Kidney epithelial cell (primary cell): ENCODE results near the gene BIN2. TPM values are rescaled to one million over a fixed set of nuclear protein-coding genes. Genes with fewer than 3 reads are reported as not detected.

Source experiments
- DNase-seq: peaks from one replicate; pipeline ENCODE4 v3.0.0-alpha.2; 2010; ENCODE audit warnings: low read depth
- H3K27me3 ChIP-seq: 2 replicates; pipeline ENCODE4 v1.6.0; 2011; ENCODE audit warnings: low read length; ENCODE audit not compliant: control insufficient read depth, insufficient read depth
- H3K36me3 ChIP-seq: 2 replicates; pipeline ENCODE4 v1.5.1; 2011; ENCODE audit warnings: low read length; ENCODE audit not compliant: control insufficient read depth, insufficient read depth
- H3K4me3 ChIP-seq: 2 replicates; pipeline ENCODE4 v1.5.1; 2011; ENCODE audit warnings: low read depth, mild to moderate bottlenecking, control low read depth, low read length
- total RNA-seq: library from RNA; depleted of rRNA; stranded (reverse); fragments of >200 nt; gene quantifications from 2 replicates; pipeline ENCODE4 v1.2.3, GENCODE V29; 2015
- TF ChIP-seq, protein P1 (sequence below): IDR thresholded peaks from 2 replicates; pipeline ENCODE4 v1.5.1; 2011; ENCODE audit warnings: mild to moderate bottlenecking, moderate library complexity, low read length, control low read depth, inconsistent platforms; ENCODE audit not compliant: insufficient read depth, poor library complexity, severe bottlenecking

The BIN2 gene
- total RNA-seq, 1 donor from 2014 or later = not detected

DNA sequence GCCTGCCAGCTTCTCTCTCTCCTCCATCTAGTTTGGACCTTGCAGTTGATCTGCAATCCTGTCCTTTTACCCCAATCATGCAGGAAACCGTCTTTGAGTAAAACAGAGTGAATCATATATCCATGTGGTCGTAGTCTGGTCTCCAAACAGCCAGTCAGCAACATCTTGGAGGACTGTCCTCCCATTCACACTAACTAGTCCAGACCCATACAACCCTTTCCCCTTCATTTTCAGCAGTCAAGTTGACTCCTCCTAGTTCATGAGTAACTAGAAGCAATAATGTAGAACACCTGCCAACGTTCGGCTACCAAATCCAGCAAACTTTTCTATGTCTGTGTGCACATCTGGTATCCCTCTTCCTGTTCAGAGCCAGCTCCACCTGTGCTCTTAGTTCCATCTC is 10.8 kb upstream of the BIN2 start:
- no peak overlapping the region for H3K4me3 ChIP-seq
- no peaks in the 10 kb centered on the region for H3K27me3 ChIP-seq
- TF ChIP-seq, protein P1, sequence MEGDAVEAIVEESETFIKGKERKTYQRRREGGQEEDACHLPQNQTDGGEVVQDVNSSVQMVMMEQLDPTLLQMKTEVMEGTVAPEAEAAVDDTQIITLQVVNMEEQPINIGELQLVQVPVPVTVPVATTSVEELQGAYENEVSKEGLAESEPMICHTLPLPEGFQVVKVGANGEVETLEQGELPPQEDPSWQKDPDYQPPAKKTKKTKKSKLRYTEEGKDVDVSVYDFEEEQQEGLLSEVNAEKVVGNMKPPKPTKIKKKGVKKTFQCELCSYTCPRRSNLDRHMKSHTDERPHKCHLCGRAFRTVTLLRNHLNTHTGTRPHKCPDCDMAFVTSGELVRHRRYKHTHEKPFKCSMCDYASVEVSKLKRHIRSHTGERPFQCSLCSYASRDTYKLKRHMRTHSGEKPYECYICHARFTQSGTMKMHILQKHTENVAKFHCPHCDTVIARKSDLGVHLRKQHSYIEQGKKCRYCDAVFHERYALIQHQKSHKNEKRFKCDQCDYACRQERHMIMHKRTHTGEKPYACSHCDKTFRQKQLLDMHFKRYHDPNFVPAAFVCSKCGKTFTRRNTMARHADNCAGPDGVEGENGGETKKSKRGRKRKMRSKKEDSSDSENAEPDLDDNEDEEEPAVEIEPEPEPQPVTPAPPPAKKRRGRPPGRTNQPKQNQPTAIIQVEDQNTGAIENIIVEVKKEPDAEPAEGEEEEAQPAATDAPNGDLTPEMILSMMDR = no peak
- no peak for DNase-seq
- no peaks in the 10 kb centered on the region for H3K36me3 ChIP-seq

DNA sequence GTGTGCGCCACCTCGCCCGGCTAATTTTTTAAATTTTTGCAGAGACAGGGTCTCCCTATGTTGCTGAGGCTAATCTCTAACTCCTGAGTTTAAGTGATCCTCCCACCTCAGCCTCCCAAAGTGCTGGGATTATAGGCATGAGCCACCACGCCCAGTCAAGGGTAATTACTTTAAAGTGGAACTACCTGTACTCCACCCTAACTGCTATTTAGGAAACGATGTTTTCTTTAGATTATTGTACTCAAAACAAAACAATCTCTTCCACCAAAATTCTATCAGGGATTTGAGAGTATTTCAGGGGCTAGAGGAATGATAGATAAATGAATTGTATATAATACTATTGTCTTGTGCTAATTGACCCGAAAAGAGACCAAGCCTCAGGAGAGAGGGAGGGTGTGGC is 9.6 kb upstream of the BIN2 start:
- no peaks in the 10 kb centered on the region for H3K27me3 ChIP-seq
- no peak overlapping the region for H3K4me3 ChIP-seq
- TF ChIP-seq, protein P1 = no peak
- H3K36me3 ChIP-seq = no peaks in the 10 kb centered on the region
- no peak for DNase-seq

DNA sequence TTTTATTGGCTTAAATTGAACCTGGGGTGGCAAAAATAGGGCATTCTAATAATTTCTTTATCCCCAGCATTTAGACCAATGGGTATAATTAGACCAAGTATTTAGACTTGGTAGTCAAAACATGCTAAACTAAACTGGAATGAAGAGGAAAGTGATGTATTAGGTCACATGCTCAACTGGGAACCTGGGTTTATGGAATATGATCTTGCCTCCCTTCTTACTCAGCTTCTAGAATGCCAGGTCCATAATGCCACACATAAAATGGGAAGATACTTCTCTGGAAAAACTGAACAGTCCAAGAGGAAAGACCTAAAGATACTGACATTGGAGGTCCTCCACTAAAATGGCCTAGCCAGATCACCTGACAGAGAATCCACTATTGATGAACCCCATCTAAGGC is 6.2 kb upstream of the BIN2 start:
- Histone ChIP-seq H3K4me3 (no peak overlapping the region), H3K36me3 (no peaks in the 10 kb centered on the region), H3K27me3 (no peaks in the 10 kb centered on the region)
- no peak for DNase-seq
- TF ChIP-seq, protein P1 = no peak

DNA sequence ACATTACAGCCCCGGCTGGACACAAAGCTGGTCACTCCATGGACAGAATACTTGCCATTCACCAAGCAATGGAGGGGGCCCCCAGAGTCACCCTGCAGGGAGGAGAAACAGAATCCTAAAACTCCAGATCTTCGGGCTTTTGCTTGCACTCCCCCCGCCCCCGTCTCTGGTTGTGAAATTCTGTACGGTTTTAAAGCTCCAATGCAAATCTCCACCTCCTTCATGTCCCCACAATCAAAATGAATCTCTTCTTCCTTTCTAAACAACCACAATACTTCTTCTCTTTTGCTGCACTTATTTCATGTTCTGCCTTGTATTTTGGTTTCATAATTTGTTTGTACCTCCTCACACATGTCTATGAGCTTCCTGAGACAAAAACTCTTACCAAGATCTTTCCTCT is 5.8 kb upstream of the BIN2 start:
- Histone ChIP-seq H3K36me3 (no peaks in the 10 kb centered on the region), H3K4me3 (no peak overlapping the region), H3K27me3 (no peaks in the 10 kb centered on the region)
- TF ChIP-seq, protein P1 = no peak
- DNase-seq = no peak

DNA sequence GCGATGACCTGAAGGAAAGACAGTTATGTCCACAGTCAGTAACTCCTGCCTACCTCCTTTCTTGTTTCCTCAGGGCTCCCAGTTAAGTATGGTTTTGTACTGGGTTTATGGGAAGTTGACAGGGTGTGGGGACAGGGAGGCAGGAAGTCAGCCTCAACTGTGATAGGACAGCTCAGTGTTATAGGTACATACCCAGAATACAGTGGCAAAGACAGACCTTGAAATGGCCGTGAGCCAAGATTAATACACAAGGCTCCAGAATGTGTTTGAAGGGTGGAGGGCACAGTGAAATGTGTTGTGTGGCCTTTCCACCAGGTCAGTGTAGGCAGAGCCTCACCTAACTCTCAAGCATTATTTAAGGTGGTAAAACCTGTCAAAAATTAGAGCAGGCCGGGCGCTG is 4.6 kb upstream of the BIN2 start:
- H3K36me3 ChIP-seq = no peaks in the 10 kb centered on the region
- no peak for DNase-seq
- TF ChIP-seq, protein P1 = no peak
- no peaks in the 10 kb centered on the region for H3K27me3 ChIP-seq
- no peak overlapping the region for H3K4me3 ChIP-seq

DNA sequence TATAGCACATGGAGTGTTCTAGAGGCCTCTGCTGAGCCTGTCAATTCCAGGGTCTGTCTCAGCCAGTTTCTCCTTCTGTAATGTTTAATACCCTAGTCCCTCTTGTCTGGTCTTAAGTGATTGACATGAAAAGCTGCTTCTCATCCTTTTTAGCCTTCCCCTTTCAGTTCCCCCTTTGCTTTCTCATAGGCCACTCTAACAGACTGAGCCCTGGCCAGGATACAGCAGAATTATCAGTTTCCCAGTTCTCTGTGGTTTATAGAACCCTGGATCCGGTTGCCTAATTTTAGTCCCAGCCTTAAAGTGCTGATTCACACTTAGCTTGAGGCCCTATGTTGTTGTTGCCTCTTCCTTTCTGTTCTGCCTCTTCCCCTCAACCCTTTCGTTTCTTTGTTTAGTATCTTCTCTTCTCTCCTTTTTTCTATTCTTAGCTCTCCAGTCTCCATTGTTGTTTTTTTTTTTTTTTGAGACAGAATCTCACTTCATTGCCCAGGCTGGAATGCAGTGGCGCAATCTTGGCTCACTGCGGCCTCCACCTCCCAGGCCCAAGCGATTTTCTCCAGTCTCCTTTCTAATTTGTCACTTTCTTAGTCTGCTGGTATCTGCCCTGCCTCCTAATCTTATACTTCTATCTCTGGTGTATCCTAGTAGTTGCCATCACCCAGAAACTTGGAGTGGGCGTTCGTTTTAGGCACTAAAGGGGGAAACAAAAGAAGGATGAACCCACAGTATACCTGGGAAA is 2.9 kb upstream of the BIN2 start:
- Histone ChIP-seq H3K27me3 (no peaks in the 10 kb centered on the region), H3K36me3 (no peaks in the 10 kb centered on the region), H3K4me3 (no peak overlapping the region)
- no peak for DNase-seq
- TF ChIP-seq, protein P1 = no peak
